Measurements from ENCODE around the gene MTCL1.

GRCh38 chr18:8713691-8714090 is 8.3 kb downstream of the MTCL1 start:
- TF ChIP-seq CTCF (IDR thresholded peaks at IDR 0.05; ENCODE audit: borderline replicate concordance, extremely low read depth, low read length, poor library complexity, severe bottlenecking) (no peak), EZH2 (IDR thresholded peaks at IDR 0.05; ENCODE audit: borderline replicate concordance, low read depth, low read length, severe bottlenecking) (no peak)
